Thyroid gland (tissue), 4 donors: ENCODE measurements around the gene GOLM1.

ENCODE experiments used
- CTCF ChIP-seq, 6 experiments: fragments of 200-600 bp in 3 of 6; fragments of 450-650 bp in 3 of 6; sonication (generic) in 3 of 6; IDR thresholded peaks; one replicate each; pipeline ENCODE4 v1.5.1; 2016 to 2019; ENCODE audit warnings: antibody characterized with exemption in 6 of 6, mild to moderate bottlenecking in 2 of 6, inconsistent platforms in 1 of 6, moderate library complexity in 1 of 6
- POLR2A ChIP-seq, 2 donors: fragments of 450-650 bp; IDR thresholded peaks; one replicate each; pipeline ENCODE4 v1.6.1; 2017; ENCODE audit warnings: antibody characterized with exemption in 2 of 2, mild to moderate bottlenecking in 2 of 2, moderate library complexity in 1 of 2

DNA sequence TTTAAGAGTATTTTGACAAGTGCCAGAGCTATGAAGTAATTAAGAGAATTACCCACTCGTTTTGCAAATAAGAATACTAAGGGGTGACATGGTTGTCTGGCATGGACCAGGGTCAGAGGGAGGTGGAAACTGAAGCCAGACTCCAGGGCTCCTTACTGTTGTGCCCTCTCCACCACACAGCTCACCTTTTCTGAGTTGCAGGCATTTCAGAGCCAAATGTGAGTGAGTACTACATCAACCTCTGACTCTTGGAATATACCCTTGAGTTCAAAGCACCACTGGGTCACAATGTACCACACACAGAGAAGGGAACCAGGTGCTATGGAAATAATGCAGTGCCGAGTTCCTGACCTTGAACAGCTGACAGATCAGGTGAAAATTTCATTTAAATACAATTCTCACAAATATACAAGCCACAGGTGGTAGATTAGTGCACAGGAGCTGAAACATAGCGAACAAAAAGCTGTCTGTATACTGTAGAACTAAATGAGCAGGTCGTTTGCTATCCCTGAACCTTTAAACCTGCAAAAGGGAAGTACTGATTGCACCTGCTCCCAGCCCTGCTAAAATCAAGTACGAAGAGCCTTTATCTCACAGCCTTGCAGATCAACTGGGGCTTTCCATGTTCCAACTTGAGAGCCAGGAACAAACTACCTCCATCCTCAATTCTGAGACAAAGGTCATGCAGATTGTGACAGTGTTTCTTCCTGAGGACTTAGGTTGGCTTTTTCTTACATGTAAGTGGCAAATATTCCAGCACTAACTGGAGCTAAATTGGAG lies 57.0 kb downstream of the GOLM1 start:
- TF ChIP-seq CTCF (IDR thresholded peaks at IDR 0.05) (no peak), POLR2A (IDR thresholded peaks at IDR 0.05) (peak in 1 of 2 donors; percentile 1)
